GM18858 (cell line): ENCODE measurements around the gene SIGLEC1.

ENCODE experiments used
- ATAC-seq: cut with Tn5 transposase; IDR thresholded peaks from one replicate; pipeline ENCODE4 v1.9.1; 2021; ENCODE audit not compliant: unreplicated experiment

SIGLEC1 gene

DNA sequence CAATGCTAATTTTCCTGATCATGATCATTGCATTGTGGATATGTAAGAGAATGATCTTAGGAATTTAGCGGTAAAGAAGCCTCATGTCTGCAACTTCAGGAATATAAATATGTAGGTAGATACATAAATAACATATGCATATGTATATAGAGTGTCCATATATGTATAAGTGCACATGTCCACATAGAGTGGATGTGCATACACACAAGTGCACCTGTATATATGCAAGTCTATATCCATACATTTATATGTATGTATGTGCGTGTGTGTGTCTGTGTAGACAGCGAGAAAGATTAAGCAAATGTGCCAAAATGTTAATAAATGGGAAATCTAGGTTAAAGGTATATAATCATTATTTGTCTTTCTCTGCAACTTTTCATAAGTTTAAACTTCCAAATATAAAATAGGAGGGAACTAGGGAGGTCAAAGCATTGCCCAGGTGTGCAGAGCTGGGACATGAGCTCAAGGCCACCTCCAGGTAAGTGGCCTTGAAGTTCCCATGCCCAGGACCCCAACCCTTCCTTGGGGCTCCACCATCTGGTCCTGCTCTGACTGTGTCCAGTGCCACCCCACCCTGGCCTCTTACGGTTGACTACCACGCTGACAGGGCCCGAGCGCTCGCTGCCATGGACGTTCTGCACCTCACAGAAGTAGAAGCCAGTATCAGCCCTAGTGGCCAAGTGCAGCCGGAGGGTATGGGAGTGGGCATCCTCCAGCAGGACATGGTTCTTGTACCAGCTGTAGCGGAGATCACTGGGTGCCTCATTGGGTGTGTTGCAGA is 9.6 kb downstream of the SIGLEC1 start:
- no peak for ATAC-seq

- ATAC-seq: no peak
Measured at GRCh38 chr20:3701061-3701998, 11.1 kb downstream of the SIGLEC1 start.

GRCh38 chr20:3699037-3699436 is 13.4 kb downstream of the SIGLEC1 start:
- ATAC-seq: no peak

DNA sequence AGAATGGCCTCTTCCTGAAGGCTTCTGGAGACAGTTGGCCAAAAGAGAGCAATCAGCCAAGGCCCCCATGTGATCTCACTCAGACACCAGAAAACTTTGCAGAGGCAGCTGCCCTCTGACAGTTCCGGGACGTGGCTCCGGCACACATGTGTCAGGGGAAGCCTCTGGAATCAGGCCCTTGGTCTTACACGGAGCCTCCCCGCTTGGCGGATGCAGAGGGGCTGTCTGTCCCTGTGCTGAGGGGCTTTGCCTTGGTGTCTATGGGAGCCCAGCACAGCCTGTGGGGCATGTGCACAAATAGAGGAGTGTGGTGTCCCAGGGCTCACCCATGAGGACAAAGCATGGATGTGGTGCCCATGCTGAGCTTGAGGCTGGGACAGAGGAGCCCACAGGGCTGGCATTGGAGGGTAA is 13.8 kb downstream of the SIGLEC1 start:
- no peak for ATAC-seq

DNA sequence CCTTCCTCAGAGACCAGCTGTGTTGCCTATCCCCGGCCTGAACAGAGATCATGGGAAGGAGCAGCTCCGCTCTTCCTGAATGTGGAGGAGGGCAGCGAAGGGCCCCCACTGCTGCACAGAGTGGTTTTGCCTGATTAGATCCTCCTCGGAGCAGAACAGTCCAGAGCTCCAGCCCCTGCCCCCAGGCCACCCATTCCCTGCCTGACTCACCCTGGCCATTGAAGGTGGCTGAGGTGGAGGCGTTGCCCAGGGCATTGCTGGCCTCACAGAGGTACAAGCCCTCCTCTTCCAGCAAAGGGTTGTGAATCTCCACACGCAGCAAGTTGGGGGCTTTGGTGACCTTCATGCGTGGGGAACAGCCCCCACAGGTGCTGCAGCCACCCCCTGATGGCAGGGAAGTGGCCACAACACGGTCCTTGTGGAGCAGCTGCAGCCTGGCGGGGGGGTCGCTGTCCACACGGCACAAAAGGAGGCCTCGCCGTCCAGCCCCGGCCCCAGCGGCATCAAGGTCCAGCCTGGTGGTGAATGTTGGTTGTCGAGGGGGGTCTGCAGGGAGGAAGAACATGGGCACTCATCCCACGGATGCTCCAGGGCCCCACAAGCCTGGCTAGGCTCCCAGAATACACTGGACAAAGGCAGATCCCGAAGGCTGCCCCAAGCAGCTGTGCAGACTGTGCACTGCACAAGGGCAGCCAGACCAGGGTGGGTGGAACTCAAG is 14.7 kb downstream of the SIGLEC1 start:
- ATAC-seq: no peak

DNA sequence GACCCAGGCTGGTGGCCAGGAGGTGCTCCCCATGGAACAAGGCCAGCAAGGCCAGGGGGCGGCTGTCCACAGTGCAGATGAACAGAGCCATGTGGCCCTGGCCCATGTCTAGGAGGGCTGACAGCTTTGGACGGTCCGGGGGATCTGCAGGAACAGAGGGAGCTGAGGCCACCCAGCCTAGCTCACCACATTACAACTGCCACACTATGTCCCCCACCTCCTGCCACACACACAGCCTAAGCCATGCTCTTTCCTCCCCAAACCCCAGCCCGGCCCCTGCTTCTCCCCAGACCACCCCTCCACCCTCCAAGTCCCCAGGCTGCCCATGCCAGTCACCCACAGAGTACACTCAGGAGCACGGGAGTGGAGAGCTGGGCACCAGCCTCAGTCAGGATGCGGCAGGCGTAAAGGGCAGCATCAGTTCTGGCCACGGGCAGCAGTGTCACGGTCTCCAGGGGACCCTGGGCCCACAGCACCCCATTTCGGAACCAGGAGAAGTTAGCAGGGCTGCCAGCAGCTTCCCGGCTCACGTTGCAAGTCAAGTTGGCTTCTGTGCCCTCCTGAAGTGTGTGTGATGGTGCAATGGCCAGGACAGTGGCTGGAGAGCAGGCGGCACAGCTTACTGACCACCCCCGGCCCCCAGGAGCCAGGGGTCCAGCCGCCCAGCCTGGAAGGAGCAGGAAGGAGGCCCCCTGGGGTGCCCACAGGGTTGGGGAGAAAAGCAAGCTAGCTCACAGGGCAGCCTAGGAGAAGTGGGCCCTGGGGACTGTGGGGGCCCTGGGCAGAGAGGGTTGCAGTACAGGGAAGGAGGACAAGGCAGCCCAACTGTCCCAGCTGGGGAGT is 15.4 kb downstream of the SIGLEC1 start:
- ATAC-seq: no peak

DNA sequence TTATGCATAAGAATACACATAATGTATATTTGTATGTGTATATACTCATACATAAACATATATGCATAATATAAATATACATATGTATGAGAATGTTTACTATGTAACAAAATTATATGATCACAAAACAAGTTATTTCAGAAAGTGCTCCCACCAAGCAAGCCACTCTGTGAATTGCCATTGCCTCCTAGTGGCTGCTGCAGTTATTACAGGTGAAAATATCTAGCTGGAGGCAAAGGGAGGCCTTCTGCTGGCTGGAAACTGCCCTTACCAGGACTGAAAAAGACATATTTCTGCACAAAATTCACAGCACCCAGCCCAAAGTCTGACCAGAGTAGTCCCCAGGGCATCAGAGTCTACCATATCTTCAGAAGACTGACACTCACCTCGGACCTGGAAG is 16.2 kb downstream of the SIGLEC1 start:
- ATAC-seq: no peak

GRCh38 chr20:3694864-3695263 is 17.5 kb downstream of the SIGLEC1 start:
- ATAC-seq: no peak

DNA sequence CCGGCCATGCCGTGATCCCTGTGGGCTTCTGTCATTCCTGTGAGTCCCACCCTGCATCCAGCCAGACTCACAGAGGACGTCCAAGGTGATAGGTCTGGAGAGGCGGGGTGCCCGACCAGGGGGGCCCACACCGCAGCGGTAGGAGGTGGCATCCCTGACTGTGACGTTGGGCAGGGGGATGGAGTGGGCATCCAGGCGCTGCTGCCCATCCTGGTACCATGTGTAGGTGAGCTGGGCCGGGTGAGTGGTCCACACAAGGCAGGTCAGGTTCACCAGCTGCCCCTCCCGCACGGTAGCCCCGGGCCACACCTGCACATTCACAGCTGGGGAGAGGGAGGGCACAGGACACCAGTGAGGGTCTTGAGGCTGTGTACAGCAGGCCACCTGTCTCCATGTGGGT is 19.0 kb downstream of the SIGLEC1 start:
- ATAC-seq: no peak

- ATAC-seq: no peak
Measured at GRCh38 chr20:3692706-3693294, 19.6 kb downstream of the SIGLEC1 start.

GRCh38 chr20:3691897-3692296 is 20.5 kb downstream of the SIGLEC1 start:
- no peak for ATAC-seq

- ATAC-seq: no peak
Measured at GRCh38 chr20:3691306-3691705, 21.1 kb downstream of the SIGLEC1 start.

DNA sequence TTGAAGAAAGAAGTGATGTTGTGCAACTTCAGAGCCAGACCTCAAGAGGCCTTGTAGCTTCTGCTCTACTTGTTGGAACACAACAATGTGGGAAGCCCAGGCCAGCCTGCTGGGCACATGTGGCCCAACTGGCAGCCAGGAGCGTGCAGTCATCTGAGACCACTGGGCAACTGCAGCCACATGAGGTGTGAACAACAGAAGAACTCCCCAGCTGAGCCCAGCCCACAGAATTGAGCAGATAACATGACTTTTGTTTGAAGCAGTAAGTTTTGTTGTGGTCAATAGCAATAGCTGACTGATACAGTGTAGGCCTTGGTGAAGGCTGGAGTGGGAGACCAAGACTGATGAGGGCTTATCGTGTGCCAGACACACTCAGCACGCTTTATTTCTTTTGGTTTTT is 22.0 kb downstream of the SIGLEC1 start:
- no peak for ATAC-seq

DNA sequence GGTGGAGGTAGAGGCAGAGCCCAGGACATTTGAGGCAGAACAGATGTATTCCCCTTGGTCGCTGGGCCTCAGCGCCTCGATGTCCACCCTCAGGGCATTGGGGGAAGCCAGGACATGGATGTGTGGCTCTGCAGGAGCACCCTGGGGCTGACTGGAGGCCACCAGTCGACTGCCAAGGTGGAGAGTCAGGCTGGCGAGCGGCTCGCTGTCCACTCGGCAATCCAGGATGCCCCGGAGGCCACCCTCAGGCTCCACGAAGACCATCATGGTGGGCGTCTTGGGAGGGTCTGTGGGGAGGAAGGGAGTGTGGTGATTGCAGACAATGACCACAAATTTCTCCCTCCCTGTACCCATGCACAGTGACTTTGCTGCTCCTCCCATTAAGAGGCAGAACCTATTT is 22.4 kb downstream of the SIGLEC1 start:
- no peak for ATAC-seq

GRCh38 chr20:3687655-3688054 is 24.7 kb downstream of the SIGLEC1 start:
- ATAC-seq: no peak

GRCh38 chr20:3686867-3687321 is 25.5 kb downstream of the SIGLEC1 start:
- no peak for ATAC-seq

DNA sequence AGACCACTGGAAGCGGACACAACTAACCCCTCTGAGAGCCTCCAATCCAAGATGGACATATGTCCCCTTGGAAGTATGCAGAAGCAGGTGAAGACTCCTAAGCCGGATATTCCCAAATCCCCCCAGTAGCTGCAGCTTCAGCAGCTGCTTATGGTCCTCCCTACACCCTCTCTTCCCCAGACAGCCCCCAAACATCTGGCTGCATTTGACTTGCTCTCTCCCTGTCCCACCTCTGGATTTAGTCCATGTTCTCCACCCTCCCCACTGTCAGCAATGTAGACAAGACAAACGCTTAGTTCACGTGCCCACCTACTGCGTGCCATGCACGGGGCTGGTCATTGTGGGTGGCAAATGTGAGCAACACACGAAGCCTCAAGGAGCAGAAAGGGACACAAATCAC is 26.0 kb downstream of the SIGLEC1 start:
- ATAC-seq: no peak

- ATAC-seq: no peak
Measured at GRCh38 chr20:3685341-3685740, 27.1 kb downstream of the SIGLEC1 start.

GRCh38 chr20:3681931-3682781 is 30.2 kb downstream of the SIGLEC1 start, which contains the start of gene ADAM33:
Gene ADAM33, minus strand, starts transcription at chr20:3682010. Its CDS starts 6 bp downstream, at chr20:3682004.
- ATAC-seq: no peak
